Measurements from ENCODE around the gene PLCG2.

The PLCG2 gene

DNA sequence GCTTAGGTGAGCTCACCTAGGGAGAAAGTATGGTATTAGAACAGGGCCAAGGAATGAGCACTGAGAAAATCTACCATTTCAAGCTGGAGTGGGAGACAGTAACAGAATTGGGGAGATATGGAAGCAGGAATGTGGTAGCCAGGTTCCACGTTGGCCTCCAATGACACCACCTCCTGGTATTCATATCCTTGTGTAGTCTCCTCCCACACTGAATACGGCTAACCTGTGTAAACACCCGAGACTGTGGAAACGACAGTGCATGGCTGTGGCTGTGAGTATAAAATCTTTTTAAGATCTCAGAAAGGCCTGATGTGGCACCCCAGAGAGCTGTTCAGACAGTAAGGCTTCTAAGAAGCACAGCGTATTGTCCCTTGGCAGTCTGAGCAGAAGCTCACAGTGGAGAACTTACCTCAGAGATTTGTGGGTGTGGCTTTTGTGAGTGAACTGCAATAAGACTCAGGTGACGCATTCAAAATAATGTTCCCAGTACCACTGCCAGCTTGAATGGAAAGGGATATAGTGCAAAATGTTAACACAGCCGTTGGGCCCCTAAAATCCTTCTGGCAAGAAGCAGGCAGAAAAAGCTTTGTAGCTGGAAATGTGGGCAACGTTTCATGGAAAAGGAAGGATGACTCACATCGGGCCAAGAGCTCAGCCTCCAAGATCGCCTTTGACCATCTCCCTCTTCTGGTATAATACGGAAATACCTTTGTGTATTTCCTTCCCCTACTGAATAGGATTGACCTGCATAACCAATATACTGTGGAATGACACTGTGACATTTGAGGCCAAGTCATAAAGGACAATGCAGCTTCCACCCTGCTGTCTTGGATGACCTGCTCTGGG is 217.8 kb downstream of the PLCG2 start:
- H3K27me3 ChIP-seq: no peaks in the 10 kb centered on the region
- H3K36me3 ChIP-seq: no peaks in the 10 kb centered on the region
- TF ChIP-seq, protein P1, sequence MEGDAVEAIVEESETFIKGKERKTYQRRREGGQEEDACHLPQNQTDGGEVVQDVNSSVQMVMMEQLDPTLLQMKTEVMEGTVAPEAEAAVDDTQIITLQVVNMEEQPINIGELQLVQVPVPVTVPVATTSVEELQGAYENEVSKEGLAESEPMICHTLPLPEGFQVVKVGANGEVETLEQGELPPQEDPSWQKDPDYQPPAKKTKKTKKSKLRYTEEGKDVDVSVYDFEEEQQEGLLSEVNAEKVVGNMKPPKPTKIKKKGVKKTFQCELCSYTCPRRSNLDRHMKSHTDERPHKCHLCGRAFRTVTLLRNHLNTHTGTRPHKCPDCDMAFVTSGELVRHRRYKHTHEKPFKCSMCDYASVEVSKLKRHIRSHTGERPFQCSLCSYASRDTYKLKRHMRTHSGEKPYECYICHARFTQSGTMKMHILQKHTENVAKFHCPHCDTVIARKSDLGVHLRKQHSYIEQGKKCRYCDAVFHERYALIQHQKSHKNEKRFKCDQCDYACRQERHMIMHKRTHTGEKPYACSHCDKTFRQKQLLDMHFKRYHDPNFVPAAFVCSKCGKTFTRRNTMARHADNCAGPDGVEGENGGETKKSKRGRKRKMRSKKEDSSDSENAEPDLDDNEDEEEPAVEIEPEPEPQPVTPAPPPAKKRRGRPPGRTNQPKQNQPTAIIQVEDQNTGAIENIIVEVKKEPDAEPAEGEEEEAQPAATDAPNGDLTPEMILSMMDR (IDR thresholded peaks at IDR 0.05): no peak
- no peak overlapping the region for H3K4me3 ChIP-seq (ENCODE audit: low read depth in 1 of 2, low read length in 1 of 2)
- no peak overlapping the region for H3K27ac ChIP-seq
- no peaks in the 10 kb centered on the region for H3K4me1 ChIP-seq (ENCODE audit: control insufficient read depth in 1 of 2, insufficient read depth in 1 of 2, low read depth in 1 of 2, low read length in 1 of 2)
- no peaks in the 10 kb centered on the region for H3K9me3 ChIP-seq

DNA sequence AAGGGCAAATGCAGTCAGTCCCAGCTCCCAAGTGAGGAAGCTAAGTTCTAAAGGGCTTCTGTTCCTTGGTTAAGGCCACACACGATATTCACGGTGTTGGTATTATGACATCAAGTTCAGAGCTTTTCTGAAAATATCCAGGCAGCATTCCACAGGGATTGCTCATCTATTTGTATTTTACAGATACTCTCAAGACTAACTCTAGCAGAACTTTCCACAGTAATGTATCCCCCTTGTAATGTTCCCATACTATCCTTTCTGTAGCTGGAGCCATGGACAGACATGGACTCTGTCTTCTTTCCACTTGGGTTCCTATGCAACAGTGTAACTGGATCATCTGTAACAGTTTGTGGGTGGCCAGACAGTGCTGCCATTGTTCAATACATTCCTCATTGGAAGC is 218.6 kb downstream of the PLCG2 start:
- H3K9me3 ChIP-seq: no peaks in the 10 kb centered on the region
- no peaks in the 10 kb centered on the region for H3K4me1 ChIP-seq (ENCODE audit: control insufficient read depth in 1 of 2, insufficient read depth in 1 of 2, low read depth in 1 of 2, low read length in 1 of 2)
- H3K4me3 ChIP-seq (ENCODE audit: low read depth in 1 of 2, low read length in 1 of 2): no peak overlapping the region
- no peak overlapping the region for H3K27ac ChIP-seq
- H3K27me3 ChIP-seq: no peaks in the 10 kb centered on the region
- TF ChIP-seq, protein P1 (IDR thresholded peaks at IDR 0.05): no peak
- H3K36me3 ChIP-seq: no peaks in the 10 kb centered on the region

DNA sequence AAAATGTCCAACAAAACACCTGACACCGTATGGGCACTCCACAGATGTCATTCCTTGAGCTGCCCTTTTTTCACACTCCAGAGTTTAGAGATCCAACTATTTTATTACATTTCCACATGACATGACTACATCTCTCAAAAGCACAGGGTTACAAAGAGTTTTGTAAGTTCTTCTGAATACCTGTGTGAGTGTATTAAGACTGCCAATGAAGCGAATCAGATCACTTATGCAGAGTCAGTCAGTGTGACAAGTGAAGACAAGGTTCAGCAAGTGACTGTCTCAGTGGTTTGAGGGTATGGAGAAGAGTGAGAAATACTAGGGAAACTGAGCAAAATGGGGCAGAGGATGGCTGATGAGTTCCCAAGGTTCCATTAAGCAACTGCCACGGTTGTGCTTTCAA is 223.7 kb downstream of the PLCG2 start:
- Histone ChIP-seq H3K27me3 (no peaks in the 10 kb centered on the region), H3K36me3 (no peaks in the 10 kb centered on the region), H3K4me1 (ENCODE audit: control insufficient read depth in 1 of 2, insufficient read depth in 1 of 2, low read depth in 1 of 2, low read length in 1 of 2) (no peaks in the 10 kb centered on the region), H3K4me3 (ENCODE audit: low read depth in 1 of 2, low read length in 1 of 2) (no peak overlapping the region), H3K27ac (no peak overlapping the region), H3K9me3 (no peaks in the 10 kb centered on the region)
- TF ChIP-seq, protein P1 (IDR thresholded peaks at IDR 0.05): no peak

DNA sequence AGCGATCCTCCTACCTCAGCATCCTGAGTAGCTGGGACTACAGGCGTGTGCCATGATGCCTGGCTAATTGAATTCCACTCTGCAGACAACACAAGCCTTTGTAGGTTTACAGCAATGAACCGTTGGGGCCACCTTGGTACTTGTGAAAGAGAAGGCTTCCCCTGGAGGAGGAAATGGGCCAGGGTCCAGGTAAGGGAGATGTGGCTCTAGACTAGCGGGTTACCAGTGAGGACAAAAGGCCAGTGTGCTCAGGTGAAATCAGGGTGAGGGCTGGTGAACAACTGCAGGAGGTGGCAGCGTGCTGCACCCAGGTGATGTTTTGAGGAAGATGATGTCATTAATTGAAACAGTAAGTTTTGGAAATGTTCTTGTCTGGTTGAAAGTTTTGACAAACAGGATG is 225.5 kb downstream of the PLCG2 start:
- Histone ChIP-seq H3K27me3 (no peaks in the 10 kb centered on the region), H3K4me3 (ENCODE audit: low read depth in 1 of 2, low read length in 1 of 2) (no peak overlapping the region), H3K27ac (no peak overlapping the region), H3K36me3 (no peaks in the 10 kb centered on the region), H3K4me1 (ENCODE audit: control insufficient read depth in 1 of 2, insufficient read depth in 1 of 2, low read depth in 1 of 2, low read length in 1 of 2) (no peaks in the 10 kb centered on the region), H3K9me3 (peaks cover 11% of the 10 kb centered on the region)
- TF ChIP-seq, protein P1 (IDR thresholded peaks at IDR 0.05): no peak

- Histone ChIP-seq H3K27me3 (peaks cover 5% of the 10 kb centered on the region), H3K4me1 (ENCODE audit: control insufficient read depth in 1 of 2, insufficient read depth in 1 of 2, low read depth in 1 of 2, low read length in 1 of 2) (no peaks in the 10 kb centered on the region), H3K4me3 (ENCODE audit: low read depth in 1 of 2, low read length in 1 of 2) (no peak overlapping the region), H3K27ac (no peak overlapping the region), H3K36me3 (no peaks in the 10 kb centered on the region), H3K9me3 (peaks cover 12% of the 10 kb centered on the region)
- TF ChIP-seq, protein P1 (IDR thresholded peaks at IDR 0.05): no peak
Measured at GRCh38 chr16:82005027-82005830, 226.1 kb downstream of the PLCG2 start.

Data from neutrophil (primary cell).